GM12878 (cell line): ENCODE measurements around the gene B3GAT1.

ENCODE experiments used
- CHD4 ChIP-seq: fragments of 200-600 bp; sonication (generic); IDR thresholded peaks from 2 replicates; pipeline ENCODE4 v1.6.1; 2016; ENCODE audit warnings: mild to moderate bottlenecking
- EP300 ChIP-seq, 2 experiments: fragments of 150-350 bp in 1 of 2; IDR thresholded peaks; 2 replicates each; pipeline ENCODE4 v1.6.1; 2011 to 2012; ENCODE audit warnings: low read depth in 2 of 2, low read length in 2 of 2, borderline replicate concordance in 1 of 2, improper control_type of control experiment in 1 of 2, inconsistent platforms in 1 of 2; ENCODE audit not compliant: control insufficient read depth in 1 of 2
- EZH2 ChIP-seq: IDR thresholded peaks from 2 replicates; pipeline ENCODE4 v1.6.1; 2012; ENCODE audit warnings: low read depth, mild to moderate bottlenecking, control low read depth, inconsistent platforms, low read length, borderline replicate concordance; ENCODE audit not compliant: control insufficient read depth
- FOXM1 ChIP-seq: IDR thresholded peaks from 2 replicates; pipeline ENCODE4 v1.6.1; 2012; ENCODE audit warnings: low read depth, mild to moderate bottlenecking, inconsistent platforms, low read length, moderate library complexity
- MXI1 ChIP-seq: fragments of 150-350 bp; IDR thresholded peaks from 2 replicates; pipeline ENCODE4 v1.6.1; 2011; ENCODE audit warnings: low read depth, mild to moderate bottlenecking, inconsistent platforms, low read length, improper control_type of control experiment
- NFYB ChIP-seq: IDR thresholded peaks from 2 replicates; pipeline ENCODE4 v1.6.1; 2011; ENCODE audit warnings: low read depth, mild to moderate bottlenecking, low read length, improper control_type of control experiment, moderate library complexity; ENCODE audit not compliant: insufficient read depth
- TAF1 ChIP-seq: IDR thresholded peaks from 2 replicates; pipeline ENCODE4 v1.6.1; 2011; ENCODE audit warnings: mild to moderate bottlenecking, low read depth, low read length, borderline replicate concordance

GRCh38 chr11:134367781-134368180, 44.3 kb downstream of the B3GAT1 start:
- TF ChIP-seq CHD4 = no peak
- no peak for TF ChIP-seq TAF1
- TF ChIP-seq EP300 (IDR thresholded peaks at IDR 0.05; ENCODE audit: borderline replicate concordance in 1 of 2, control insufficient read depth in 1 of 2, low read depth in 2 of 2, low read length in 2 of 2) = no peak
- no peak for TF ChIP-seq NFYB
- no peak for TF ChIP-seq FOXM1
- TF ChIP-seq EZH2 = no peak
- TF ChIP-seq MXI1 = no peak
